Measurements from ENCODE around the gene LPGAT1.

LPGAT1 gene

DNA sequence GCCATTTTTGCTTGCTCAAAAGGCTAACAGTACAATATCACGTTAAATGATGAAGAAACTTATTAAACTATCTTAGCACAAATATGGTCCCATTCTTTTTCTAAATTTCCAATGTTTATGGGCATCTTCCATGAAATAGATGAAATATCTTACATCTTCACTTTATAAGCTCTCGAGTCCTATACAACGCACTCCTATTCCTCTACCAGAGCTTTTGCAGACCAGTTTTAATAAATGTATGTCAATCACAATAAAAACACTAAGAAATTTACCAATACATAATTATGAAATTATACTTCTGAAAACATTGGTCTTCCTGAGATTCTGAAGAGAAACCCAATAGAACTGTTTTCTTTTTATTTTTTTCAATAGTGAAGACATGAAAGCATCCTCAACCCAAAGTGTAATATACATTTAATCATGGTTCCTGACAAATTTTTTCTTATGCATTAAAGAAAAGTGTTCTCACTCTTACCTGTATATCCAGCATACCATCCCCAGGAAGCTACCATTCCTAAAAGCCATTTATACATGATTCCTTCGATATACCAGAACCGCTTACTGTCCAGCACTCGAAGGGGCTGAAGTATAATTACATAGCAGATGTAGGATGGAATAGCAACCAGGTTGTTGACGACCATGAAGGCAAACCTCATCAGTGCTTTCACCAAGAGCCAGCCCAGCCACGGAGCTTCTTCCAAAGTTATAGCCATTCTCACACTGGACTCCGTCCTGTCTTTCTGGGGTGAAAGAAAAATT, 1.8 kb downstream of the LPGAT1 start:
- no peak for DNase-seq

DNA sequence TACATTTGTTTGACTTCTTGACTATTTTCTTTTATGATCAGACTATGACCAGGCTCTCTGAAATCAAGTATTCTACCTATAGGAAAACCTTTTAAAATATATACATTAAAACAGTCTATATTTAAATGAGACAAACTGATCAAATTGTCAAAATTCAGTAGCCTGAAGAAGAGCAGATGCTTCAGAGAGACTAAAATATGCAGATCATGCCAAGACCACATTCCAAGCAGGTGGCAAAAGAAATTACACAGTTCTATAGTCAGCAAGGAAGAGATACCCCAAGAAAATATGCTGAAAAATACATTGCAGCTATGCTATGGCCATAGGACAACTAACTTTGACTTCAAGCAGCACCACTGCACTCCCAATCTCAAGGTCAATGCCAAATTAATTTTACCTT, 3.5 kb downstream of the LPGAT1 start:
- no peak for DNase-seq

GRCh38 chr1:211825980-211826379, 4.6 kb downstream of the LPGAT1 start:
- DNase-seq = no peak

- DNase-seq = no peak
These were observed 7.7 kb downstream of the LPGAT1 start for GRCh38 chr1:211822677-211823407.

DNA sequence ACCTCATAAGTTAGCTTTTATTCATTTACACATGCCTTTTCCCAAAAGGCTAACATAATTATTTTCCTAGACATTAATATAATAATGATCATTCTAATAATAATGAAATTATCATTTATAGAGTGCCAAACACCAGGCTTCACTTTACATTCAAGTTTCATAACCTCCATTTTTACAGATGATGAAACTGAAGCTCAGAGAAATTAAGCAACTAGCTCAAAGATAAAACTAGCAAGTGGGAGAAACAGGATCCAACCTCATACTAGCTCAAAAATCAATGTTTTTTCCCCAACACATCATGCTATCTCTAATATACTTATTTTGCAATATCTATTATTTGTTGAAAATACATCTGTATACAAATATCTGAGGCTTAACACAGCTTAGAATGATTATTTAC, 14.0 kb downstream of the LPGAT1 start:
- DNase-seq = no peak

- DNase-seq = no peak
These were observed 16.2 kb downstream of the LPGAT1 start for GRCh38 chr1:211814313-211814712.

DNA sequence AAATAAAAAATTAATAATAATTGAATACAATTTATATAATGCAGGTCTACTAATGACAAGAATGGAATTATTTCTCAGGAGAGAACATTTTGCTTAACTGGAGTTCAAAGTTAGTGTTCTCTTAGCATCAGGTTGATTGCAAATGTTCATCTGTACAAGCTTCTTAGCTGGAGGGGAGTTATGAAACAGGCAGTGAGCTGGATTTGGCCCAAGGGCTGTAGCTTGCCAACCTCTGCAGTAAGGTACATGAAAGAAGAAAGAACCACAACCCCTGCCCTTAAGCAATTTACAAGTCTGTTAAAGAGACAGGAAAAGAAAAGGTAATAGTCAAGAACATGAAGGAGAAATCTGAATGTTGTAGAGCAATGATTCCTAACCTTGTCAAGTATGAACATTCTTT, 17.0 kb downstream of the LPGAT1 start:
- no peak for DNase-seq

DNA sequence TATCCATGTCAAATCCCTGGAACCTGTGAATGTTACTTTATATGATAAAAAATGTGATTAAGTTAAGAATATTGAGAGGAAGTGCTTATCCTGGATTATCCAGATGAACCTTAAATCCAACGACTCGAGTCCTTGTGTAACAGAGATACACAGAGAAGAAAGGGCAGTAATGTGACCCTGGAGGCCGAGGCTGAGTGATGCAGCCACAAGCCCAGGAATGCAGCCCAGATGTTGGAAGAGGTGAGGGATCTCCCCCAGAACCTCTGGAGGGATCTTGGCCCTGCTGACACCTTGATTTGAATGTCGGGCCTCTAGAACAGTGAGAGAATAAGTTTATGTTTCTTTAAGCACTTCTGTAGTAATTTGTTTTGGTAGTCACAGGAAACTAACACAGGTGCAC, 18.0 kb downstream of the LPGAT1 start:
- no peak for DNase-seq

DNA sequence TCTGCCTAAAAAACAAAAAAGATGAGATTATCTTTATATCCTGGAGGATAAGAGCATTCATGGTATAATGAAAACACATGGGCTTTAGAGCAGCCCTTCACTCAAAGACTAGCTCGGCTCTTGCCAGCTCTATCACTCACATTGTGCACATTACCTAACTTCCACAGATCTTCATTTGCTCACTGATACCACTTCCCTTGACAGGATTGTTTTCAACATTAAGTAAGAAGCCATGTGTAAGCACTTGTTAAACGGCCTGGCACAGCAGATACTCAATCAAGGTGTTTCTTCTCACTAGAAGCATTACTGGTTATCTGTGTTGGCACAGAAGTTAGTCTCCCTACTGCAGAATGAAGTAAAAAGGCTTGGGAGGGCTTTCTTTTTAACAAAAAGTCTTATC, 18.7 kb downstream of the LPGAT1 start:
- DNase-seq = no peak

GRCh38 chr1:211811126-211811525, 19.4 kb downstream of the LPGAT1 start:
- no peak for DNase-seq

GRCh38 chr1:211808475-211808874, 22.1 kb downstream of the LPGAT1 start:
- no peak for DNase-seq

DNA sequence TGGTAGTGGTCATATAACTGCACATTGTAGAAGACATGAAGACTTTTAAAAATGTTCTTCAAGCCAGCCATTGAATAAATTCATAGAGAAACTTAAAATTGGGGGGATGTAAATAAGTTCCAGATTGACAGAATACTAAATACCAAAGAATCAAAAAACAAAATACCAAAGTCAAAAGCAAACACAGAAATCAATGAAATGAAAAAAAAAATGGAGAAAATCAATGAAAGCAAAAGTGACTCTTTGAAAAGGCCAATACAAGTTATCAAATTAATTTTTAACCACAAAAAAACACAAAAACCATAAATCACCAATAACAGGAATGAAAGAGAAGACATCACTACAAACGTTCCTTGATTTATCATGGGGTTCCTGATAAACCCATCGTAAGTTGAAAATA, 25.6 kb downstream of the LPGAT1 start:
- no peak for DNase-seq

- DNase-seq = no peak
These were observed 29.5 kb downstream of the LPGAT1 start for GRCh38 chr1:211800925-211801607.

GRCh38 chr1:211797994-211798393, 32.6 kb downstream of the LPGAT1 start:
- no peak for DNase-seq

DNA sequence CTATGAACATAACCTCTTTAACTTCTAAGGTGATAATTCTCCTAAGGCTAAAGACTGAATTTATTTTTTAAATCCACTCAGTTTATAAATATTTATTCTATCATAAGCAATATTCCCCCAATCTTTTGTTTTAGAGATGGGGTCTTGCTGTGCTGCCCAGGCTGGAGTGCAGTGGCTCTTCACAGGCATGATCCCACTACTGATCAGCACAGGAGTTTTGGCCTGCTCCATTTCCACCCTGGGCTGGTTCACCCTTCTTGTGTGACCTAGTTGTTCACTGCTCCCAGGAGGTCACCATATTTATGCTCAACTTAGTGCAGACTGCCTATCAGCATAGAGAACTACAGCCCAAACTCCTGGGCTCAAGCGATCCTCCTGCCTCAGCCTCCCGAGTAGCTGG, 38.6 kb downstream of the LPGAT1 start:
- no peak for DNase-seq

DNA sequence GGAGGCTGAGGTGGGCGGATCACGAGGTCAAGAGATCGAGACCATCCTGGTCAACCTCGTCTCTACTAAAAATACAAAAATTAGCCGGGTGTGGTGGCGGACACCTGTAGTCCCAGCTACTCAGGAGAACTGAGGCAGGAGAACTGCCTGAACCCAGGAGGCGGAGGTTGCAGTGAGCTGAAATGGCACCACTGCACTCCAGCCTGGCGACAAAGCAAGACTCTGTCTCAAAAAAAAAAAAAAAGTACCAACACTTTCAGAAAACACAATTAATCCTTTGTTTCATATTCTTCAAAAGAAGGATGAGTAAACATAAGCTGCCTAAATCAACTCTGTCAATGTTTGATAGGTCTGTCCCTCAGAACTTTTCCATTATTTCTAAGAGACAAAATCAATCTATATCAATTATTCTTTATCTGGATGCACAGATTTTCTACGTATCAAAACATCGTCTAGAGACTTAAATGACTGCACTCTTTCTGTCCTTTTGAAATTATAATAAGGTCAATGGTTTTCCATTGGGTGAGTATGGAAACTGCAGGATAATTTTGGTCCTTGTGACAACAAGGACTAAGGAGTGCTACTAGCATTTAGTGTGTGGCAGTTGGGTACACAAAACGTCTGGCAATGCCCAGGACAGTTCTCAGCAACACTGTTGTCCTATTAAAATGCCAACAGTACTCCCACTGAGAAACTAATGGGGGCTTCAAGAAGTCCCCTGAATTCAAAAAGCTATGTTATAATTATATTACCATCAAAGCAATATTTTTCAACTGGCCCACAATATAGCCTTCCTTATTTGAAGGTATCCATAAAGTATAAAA, 40.7 kb downstream of the LPGAT1 start:
- DNase-seq = no peak

GRCh38 chr1:211788626-211789025, 41.9 kb downstream of the LPGAT1 start:
- DNase-seq = no peak

GRCh38 chr1:211783897-211784296, 46.7 kb downstream of the LPGAT1 start:
- no peak for DNase-seq

GRCh38 chr1:211783266-211783665, 47.3 kb downstream of the LPGAT1 start:
- DNase-seq = no peak

DNA sequence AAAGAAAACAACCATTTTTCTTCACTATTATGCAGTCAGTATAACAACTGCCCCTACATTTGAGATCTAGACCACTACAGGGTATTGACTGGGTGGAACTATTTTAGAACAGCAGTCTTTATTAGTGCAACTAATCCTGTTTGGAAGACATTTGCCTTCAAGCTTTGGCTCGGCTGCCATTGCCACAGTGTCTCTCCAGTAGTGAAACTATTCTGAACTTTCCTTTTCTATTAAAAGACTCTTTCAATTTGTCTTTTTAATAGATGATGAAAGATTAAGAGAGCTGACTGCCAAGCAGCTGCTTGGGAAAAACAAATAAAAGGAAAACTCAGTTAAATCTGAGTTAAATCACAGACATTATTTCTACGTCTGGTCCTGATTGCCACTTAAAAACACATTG, 49.3 kb downstream of the LPGAT1 start:
- DNase-seq = no peak

- DNase-seq = no peak
These were observed 55.4 kb downstream of the LPGAT1 start for GRCh38 chr1:211775170-211775569.

DNA sequence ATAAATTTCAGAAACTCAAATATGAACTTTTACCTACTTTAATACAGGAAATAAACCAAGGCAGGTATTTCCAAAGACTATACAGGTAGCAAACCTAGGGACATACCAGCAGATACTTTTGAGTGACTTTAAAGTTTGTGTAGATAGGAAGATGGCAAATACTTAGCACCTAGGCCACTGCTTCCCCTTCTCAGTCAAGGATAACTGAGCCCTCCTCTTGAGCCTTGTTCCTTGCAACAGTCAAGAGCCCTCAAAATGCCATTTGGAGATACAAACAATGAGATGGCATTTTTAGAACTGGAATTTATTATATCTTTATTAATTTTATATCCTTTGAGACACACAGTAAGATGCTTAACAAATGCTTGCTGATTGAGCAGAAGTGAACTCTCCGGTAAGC, 65.9 kb downstream of the LPGAT1 start:
- DNase-seq = no peak

DNA sequence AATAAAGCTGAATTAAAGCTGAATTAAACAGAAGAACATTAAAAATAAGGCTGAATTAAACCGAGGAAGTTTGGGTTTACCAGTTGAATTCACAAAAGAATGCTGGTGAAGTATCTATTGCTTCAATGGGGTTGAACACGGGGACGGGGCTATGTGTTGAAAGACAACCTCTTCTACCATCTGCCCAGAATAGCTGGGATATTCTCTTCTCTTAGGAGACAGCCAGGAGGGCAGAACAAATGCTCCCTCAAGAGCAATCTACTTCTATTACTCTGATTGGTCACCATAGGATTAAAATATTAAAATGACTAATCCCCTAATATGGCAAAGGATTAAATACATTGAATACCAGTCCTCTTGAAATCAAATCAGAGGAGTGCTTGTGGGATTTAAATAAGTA, 68.4 kb downstream of the LPGAT1 start:
- no peak for DNase-seq
